ENCODE measurements around the gene RAG2.

- TF ChIP-seq, protein P1, sequence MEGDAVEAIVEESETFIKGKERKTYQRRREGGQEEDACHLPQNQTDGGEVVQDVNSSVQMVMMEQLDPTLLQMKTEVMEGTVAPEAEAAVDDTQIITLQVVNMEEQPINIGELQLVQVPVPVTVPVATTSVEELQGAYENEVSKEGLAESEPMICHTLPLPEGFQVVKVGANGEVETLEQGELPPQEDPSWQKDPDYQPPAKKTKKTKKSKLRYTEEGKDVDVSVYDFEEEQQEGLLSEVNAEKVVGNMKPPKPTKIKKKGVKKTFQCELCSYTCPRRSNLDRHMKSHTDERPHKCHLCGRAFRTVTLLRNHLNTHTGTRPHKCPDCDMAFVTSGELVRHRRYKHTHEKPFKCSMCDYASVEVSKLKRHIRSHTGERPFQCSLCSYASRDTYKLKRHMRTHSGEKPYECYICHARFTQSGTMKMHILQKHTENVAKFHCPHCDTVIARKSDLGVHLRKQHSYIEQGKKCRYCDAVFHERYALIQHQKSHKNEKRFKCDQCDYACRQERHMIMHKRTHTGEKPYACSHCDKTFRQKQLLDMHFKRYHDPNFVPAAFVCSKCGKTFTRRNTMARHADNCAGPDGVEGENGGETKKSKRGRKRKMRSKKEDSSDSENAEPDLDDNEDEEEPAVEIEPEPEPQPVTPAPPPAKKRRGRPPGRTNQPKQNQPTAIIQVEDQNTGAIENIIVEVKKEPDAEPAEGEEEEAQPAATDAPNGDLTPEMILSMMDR (IDR thresholded peaks at IDR 0.05; ENCODE audit: poor library complexity), result no peak
- no peak for TF ChIP-seq EZH2phosphoT487 (IDR thresholded peaks at IDR 0.05; ENCODE audit: low read depth, severe bottlenecking, unreplicated experiment)
- TF ChIP-seq EZH2 (IDR thresholded peaks at IDR 0.05; ENCODE audit: borderline replicate concordance), result no peak
Observed at GRCh38 chr11:36586543-36586942, 11.5 kb downstream of the RAG2 start.
